ENCODE data around the gene PSMB11. TPM values are rescaled to one million over a fixed set of nuclear protein-coding genes. Genes with fewer than 3 reads are reported as not detected.

The PSMB11 gene
- total RNA-seq, 1 experiment from 2014 or later, result not detected

DNA sequence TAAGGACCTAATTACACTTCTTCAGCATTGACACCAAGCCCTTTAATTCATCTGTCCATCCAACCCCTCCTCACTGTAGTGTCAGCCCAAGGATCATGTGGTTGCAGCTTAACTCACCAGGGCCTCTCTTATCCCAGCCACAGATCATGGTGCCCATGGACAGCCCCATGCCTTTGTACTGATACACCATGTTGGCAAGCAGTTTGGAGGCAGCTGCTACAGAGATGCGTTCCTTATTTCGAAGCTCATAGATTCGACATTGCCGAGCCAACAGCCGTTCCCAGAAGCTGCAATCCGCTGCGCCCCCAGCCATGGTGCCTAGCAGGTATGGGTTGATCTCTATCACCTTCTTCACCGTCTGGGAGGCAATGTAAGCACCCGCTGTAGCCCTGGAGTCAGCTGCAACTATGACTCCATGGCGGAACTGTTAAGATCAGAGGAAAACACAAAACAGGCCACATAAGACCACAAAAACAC lies 8.7 kb upstream of the PSMB11 start:
- Histone ChIP-seq H3K27me3 (replicated peaks; ENCODE audit: control insufficient read depth, insufficient read depth, low read length) (no peaks in the 10 kb centered on the region), H3K9me3 (no peaks in the 10 kb centered on the region), H3K36me3 (ENCODE audit: control insufficient read depth, insufficient read depth, low read length) (peaks cover 2% of the 10 kb centered on the region; the same call in 1 of the 2 replicates), H3K4me3 (ENCODE audit: low read depth, low read length) (no peak overlapping the region), H3K4me1 (peaks cover 6% of the 10 kb centered on the region)
- peak overlapping the region; percentile 98 for H3K4me3 Mint-ChIP-seq (ENCODE audit: unreplicated experiment)
- no peaks in the 10 kb centered on the region for H3K9me3 Mint-ChIP-seq (ENCODE audit: unreplicated experiment)
- no peak for TF ChIP-seq CTCF (IDR thresholded peaks at IDR 0.05; ENCODE audit: insufficient read depth in 1 of 2, low read depth in 1 of 2, low read length in 1 of 2, severe bottlenecking in 1 of 2, unreplicated experiment in 1 of 2)
- no peak for DNase-seq
- peaks cover 59% of the 10 kb centered on the region for H3K36me3 Mint-ChIP-seq (ENCODE audit: insufficient read depth, unreplicated experiment)
- H3K4me1 Mint-ChIP-seq (ENCODE audit: low read depth, unreplicated experiment), result peaks cover 7% of the 10 kb centered on the region
- intact Hi-C loops (cut with micrococcal nuclease; ENCODE audit: unreplicated experiment), result no loop called here
- peak overlapping the region; percentile 99 for H3K27ac Mint-ChIP-seq (ENCODE audit: unreplicated experiment)
- ChIA-PET CTCF (interaction anchor here (0.7 to 1.5 kb wide), 2 partner anchors 27 to 88 kb away, joined by 5 to 7 read pairs; no protein-coding TSS in a partner anchor), POLR2A (no interaction called here)
- H3K27me3 Mint-ChIP-seq (ENCODE audit: insufficient read depth, unreplicated experiment), result no peaks in the 10 kb centered on the region
- BruUV-seq (replicated peaks), result no TSS peak

- Histone ChIP-seq H3K4me1 (peaks cover 6% of the 10 kb centered on the region), H3K4me3 (ENCODE audit: low read depth, low read length) (peak overlapping the region; percentile 72)
- H3K36me3 Mint-ChIP-seq (ENCODE audit: insufficient read depth, unreplicated experiment), result peaks cover 53% of the 10 kb centered on the region
These were observed 8.1 kb upstream of the PSMB11 start for GRCh38 chr14:23033801-23034497.

More at GRCh38 chr14:23033801-23034497, 8.1 kb upstream of the PSMB11 start:
- no peaks in the 10 kb centered on the region for H3K9me3 ChIP-seq
- Mint-ChIP-seq H3K27me3 (ENCODE audit: insufficient read depth, unreplicated experiment) (no peaks in the 10 kb centered on the region), H3K4me3 (ENCODE audit: unreplicated experiment) (peak overlapping the region; percentile 98), H3K4me1 (ENCODE audit: low read depth, unreplicated experiment) (peaks cover 7% of the 10 kb centered on the region), H3K9me3 (ENCODE audit: unreplicated experiment) (no peaks in the 10 kb centered on the region), H3K27ac (ENCODE audit: unreplicated experiment) (peak overlapping the region; percentile 99)
- no peak for DNase-seq
- BruUV-seq (replicated peaks), result TSS peak; percentile 69
- intact Hi-C loops (cut with micrococcal nuclease; ENCODE audit: unreplicated experiment), result loop anchor here (2.0 kb wide), 1 partner anchor 27 kb away; no protein-coding TSS in a partner anchor
- ChIA-PET CTCF (interaction anchor here (0.5 to 1.5 kb wide), 8 partner anchors 27 to 528 kb away, joined by 3 to 7 read pairs (median 4); no protein-coding TSS in a partner anchor), POLR2A (interaction anchor here (0.5 to 1.0 kb wide), 5 partner anchors 12 to 396 kb away, joined by 3 to 4 read pairs (median 3); no protein-coding TSS in a partner anchor)
- no peaks in the 10 kb centered on the region for H3K27me3 ChIP-seq (replicated peaks; ENCODE audit: control insufficient read depth, insufficient read depth, low read length)
- no peak for TF ChIP-seq CTCF (IDR thresholded peaks at IDR 0.05; ENCODE audit: insufficient read depth in 1 of 2, low read depth in 1 of 2, low read length in 1 of 2, severe bottlenecking in 1 of 2, unreplicated experiment in 1 of 2)
- peaks cover 2% of the 10 kb centered on the region; the same call in 1 of the 2 replicates for H3K36me3 ChIP-seq (ENCODE audit: control insufficient read depth, insufficient read depth, low read length)

Data from Caco-2 (cell line).